ENCODE data around the gene VAPB. TPM values are rescaled to one million over a fixed set of nuclear protein-coding genes. Genes with fewer than 3 reads are reported as not detected.

Gene VAPB
- total RNA-seq, 1 experiment from 2014 or later = 51.1 TPM

DNA sequence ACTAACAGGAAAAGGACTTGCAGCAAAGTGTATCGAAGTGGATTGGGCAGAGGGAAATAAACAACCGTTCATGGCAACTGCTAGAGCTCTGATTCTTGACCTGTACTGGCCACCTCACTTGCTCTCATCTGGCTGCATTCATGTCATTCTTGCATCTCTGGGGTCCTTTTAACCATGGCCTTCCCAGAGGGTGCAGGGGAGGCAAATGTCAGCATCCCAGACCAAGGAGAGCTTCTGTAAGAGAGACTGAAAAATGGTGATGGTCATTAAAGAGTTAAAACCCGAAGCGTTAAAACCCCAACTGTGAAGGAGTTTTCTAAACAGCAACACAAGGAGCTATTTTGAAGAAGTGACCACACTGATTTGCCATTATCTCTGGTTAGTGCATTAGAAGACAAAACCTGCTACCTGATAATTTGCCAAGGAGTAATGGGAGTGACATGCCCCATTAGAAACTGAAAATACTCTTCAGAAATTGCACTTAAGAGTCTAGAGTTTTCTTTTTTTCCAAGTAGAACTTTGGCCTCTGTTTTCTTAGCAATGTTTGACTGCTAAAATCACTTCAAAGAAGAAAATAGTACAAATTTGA, 63.7 kb downstream of the VAPB start:
- Histone ChIP-seq H3K36me3 (ENCODE audit: control insufficient read depth in 1 of 2, insufficient read depth in 2 of 2, low read length in 2 of 2) (peaks cover 3 to 7% of the 10 kb centered on the region in 2 experiments; a peak in 3 of 4 replicates), H4K20me1 (ENCODE audit: insufficient read depth) (no peaks in the 10 kb centered on the region), H3K9ac (ENCODE audit: low read length) (no peak overlapping the region), H3K4me1 (ENCODE audit: control insufficient read depth in 1 of 2, insufficient read depth in 2 of 2, low read length in 2 of 2) (no peaks in the 10 kb centered on the region), H3K4me3 (replicated peaks in 1 of 2; ENCODE audit: low read depth in 1 of 2, low read length in 2 of 2) (no peak overlapping the region), H2AFZ (ENCODE audit: low read depth, low read length, poor library complexity, severe bottlenecking) (no peak overlapping the region), H3K9me3 (ENCODE audit: control insufficient read depth in 1 of 2, insufficient read depth in 1 of 2, low read depth in 1 of 2, low read length in 2 of 2) (no peaks in the 10 kb centered on the region; a peak in 1 of 4 replicates), H3K79me2 (ENCODE audit: insufficient read depth, low read length) (no peaks in the 10 kb centered on the region), H3K27me3 (ENCODE audit: insufficient read depth, low read length) (no peaks in the 10 kb centered on the region), H3K4me2 (ENCODE audit: low read length) (no peak overlapping the region), H3K9me2 (ENCODE audit: insufficient read depth) (no peaks in the 10 kb centered on the region), H3K27ac (ENCODE audit: low read depth, low read length) (no peak overlapping the region)
- ATAC-seq (no peak), DNase-seq (ENCODE audit: low read depth, low spot score) (no peak)
- no TSS peak for BruUV-seq (replicated peaks)
- ChIA-PET POLR2A (no interaction called here), RAD21 (ENCODE audit: low non-redundant PET in 1 of 2, low total read pairs in 2 of 2, uncharacterized antibody in 2 of 2, unreplicated experiment in 2 of 2) (no interaction called here), CTCF (no interaction called here)
- no peak for TF ChIP-seq EGR1 (IDR thresholded peaks at IDR 0.05; ENCODE audit: low read depth)
- TF ChIP-seq, protein P1, sequence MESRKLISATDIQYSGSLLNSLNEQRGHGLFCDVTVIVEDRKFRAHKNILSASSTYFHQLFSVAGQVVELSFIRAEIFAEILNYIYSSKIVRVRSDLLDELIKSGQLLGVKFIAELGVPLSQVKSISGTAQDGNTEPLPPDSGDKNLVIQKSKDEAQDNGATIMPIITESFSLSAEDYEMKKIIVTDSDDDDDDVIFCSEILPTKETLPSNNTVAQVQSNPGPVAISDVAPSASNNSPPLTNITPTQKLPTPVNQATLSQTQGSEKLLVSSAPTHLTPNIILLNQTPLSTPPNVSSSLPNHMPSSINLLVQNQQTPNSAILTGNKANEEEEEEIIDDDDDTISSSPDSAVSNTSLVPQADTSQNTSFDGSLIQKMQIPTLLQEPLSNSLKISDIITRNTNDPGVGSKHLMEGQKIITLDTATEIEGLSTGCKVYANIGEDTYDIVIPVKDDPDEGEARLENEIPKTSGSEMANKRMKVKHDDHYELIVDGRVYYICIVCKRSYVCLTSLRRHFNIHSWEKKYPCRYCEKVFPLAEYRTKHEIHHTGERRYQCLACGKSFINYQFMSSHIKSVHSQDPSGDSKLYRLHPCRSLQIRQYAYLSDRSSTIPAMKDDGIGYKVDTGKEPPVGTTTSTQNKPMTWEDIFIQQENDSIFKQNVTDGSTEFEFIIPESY (IDR thresholded peaks at IDR 0.05; ENCODE audit: extremely low read depth, insufficient replicate concordance, low read length) = no peak
- no peak for TF ChIP-seq TCF7L2 (IDR thresholded peaks at IDR 0.05; ENCODE audit: borderline replicate concordance, extremely low read depth, insufficient read depth, insufficient read length)
- TF ChIP-seq FOSL1 (IDR thresholded peaks at IDR 0.05; ENCODE audit: low read depth) = no peak
- TF ChIP-seq EZH2phosphoT487 (IDR thresholded peaks at IDR 0.05; ENCODE audit: borderline replicate concordance) = no peak
- no peak for TF ChIP-seq SRF (IDR thresholded peaks at IDR 0.05; ENCODE audit: low read depth)
- TF ChIP-seq, protein P2, sequence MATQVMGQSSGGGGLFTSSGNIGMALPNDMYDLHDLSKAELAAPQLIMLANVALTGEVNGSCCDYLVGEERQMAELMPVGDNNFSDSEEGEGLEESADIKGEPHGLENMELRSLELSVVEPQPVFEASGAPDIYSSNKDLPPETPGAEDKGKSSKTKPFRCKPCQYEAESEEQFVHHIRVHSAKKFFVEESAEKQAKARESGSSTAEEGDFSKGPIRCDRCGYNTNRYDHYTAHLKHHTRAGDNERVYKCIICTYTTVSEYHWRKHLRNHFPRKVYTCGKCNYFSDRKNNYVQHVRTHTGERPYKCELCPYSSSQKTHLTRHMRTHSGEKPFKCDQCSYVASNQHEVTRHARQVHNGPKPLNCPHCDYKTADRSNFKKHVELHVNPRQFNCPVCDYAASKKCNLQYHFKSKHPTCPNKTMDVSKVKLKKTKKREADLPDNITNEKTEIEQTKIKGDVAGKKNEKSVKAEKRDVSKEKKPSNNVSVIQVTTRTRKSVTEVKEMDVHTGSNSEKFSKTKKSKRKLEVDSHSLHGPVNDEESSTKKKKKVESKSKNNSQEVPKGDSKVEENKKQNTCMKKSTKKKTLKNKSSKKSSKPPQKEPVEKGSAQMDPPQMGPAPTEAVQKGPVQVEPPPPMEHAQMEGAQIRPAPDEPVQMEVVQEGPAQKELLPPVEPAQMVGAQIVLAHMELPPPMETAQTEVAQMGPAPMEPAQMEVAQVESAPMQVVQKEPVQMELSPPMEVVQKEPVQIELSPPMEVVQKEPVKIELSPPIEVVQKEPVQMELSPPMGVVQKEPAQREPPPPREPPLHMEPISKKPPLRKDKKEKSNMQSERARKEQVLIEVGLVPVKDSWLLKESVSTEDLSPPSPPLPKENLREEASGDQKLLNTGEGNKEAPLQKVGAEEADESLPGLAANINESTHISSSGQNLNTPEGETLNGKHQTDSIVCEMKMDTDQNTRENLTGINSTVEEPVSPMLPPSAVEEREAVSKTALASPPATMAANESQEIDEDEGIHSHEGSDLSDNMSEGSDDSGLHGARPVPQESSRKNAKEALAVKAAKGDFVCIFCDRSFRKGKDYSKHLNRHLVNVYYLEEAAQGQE (IDR thresholded peaks at IDR 0.05; ENCODE audit: low read depth) = no peak
- no peak for TF ChIP-seq CBX3 (IDR thresholded peaks at IDR 0.05; ENCODE audit: low read depth)
- no peak for TF ChIP-seq CEBPB (IDR thresholded peaks at IDR 0.05; ENCODE audit: low read depth)
- TF ChIP-seq EZH2 (IDR thresholded peaks at IDR 0.05) = no peak
- no peak for TF ChIP-seq SP1 (IDR thresholded peaks at IDR 0.05; ENCODE audit: low read depth)
- no peak for TF ChIP-seq ZNF274 (IDR thresholded peaks at IDR 0.05; ENCODE audit: low read depth, low read length)
- TF ChIP-seq POLR2A (IDR thresholded peaks at IDR 0.05; ENCODE audit: borderline replicate concordance, extremely low read depth, insufficient read depth, insufficient read length) = no peak
- TF ChIP-seq, protein P3, sequence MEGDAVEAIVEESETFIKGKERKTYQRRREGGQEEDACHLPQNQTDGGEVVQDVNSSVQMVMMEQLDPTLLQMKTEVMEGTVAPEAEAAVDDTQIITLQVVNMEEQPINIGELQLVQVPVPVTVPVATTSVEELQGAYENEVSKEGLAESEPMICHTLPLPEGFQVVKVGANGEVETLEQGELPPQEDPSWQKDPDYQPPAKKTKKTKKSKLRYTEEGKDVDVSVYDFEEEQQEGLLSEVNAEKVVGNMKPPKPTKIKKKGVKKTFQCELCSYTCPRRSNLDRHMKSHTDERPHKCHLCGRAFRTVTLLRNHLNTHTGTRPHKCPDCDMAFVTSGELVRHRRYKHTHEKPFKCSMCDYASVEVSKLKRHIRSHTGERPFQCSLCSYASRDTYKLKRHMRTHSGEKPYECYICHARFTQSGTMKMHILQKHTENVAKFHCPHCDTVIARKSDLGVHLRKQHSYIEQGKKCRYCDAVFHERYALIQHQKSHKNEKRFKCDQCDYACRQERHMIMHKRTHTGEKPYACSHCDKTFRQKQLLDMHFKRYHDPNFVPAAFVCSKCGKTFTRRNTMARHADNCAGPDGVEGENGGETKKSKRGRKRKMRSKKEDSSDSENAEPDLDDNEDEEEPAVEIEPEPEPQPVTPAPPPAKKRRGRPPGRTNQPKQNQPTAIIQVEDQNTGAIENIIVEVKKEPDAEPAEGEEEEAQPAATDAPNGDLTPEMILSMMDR (IDR thresholded peaks at IDR 0.05 in 2 of 3, conservative IDR thresholded peaks at IDR 0.05 in 1 of 3; ENCODE audit: borderline replicate concordance in 1 of 3, insufficient read depth in 1 of 3, low read depth in 2 of 3, low read length in 2 of 3) = no peak
- intact Hi-C loops (cut with micrococcal nuclease) = no loop called here
